Smooth muscle cell (in vitro differentiated cells): ENCODE results near the gene CABLES1. TPM values are rescaled to one million over a fixed set of nuclear protein-coding genes. Genes with fewer than 3 reads are reported as not detected.

Experiments used
- DNase-seq: peaks from one replicate; lab custom pipeline; 2025; ENCODE audit not compliant: unreplicated experiment; lab: John Stamatoyannopoulos, UW
- H2AFZ ChIP-seq: fragments of 200-600 bp; sonication (generic); 2 replicates; pipeline ENCODE4 v1.6.0; 2016; ENCODE audit warnings: antibody characterized with exemption, low read depth, mild to moderate bottlenecking
- H3F3A ChIP-seq: fragments of 200-600 bp; sonication (generic); 2 replicates; pipeline ENCODE4 v1.6.0; 2017; ENCODE audit warnings: antibody characterized with exemption, low read depth
- H3K27ac ChIP-seq: fragments of 200-600 bp; sonication (generic); 2 replicates; pipeline ENCODE4 v1.5.1; 2016; ENCODE audit warnings: low read depth, mild to moderate bottlenecking
- H3K27me3 ChIP-seq: fragments of 200-600 bp; sonication (generic); 2 replicates; pipeline ENCODE4 v1.6.1; 2016; ENCODE audit warnings: low read depth, mild to moderate bottlenecking
- H3K36me3 ChIP-seq: fragments of 200-600 bp; sonication (generic); 2 replicates; pipeline ENCODE4 v1.5.1; 2016; ENCODE audit warnings: low read depth
- H3K4me1 ChIP-seq: fragments of 200-600 bp; sonication (generic); 2 replicates; pipeline ENCODE4 v1.5.1; 2016; ENCODE audit warnings: low read depth
- H3K4me2 ChIP-seq: fragments of 200-600 bp; sonication (generic); 2 replicates; pipeline ENCODE4 v1.6.0; 2016; ENCODE audit warnings: mild to moderate bottlenecking
- H3K4me3 ChIP-seq: fragments of 200-600 bp; sonication (generic); 2 replicates; pipeline ENCODE4 v1.5.1; 2016; ENCODE audit warnings: mild to moderate bottlenecking
- H3K79me2 ChIP-seq: fragments of 200-600 bp; sonication (generic); 2 replicates; pipeline ENCODE4 v1.6.0; 2016; ENCODE audit warnings: low read depth, mild to moderate bottlenecking
- H3K9ac ChIP-seq: fragments of 200-600 bp; sonication (generic); 2 replicates; pipeline ENCODE4 v1.6.0; 2016; ENCODE audit warnings: low read depth
- H3K9me3 ChIP-seq: fragments of 200-600 bp; sonication (generic); replicated peaks from 2 replicates; pipeline ENCODE4 v1.5.1; 2016; ENCODE audit warnings: low read depth
- H4K20me1 ChIP-seq: fragments of 200-600 bp; sonication (generic); 2 replicates; pipeline ENCODE4 v1.6.0; 2016; ENCODE audit warnings: low read depth
- CTCF ChIP-seq: fragments of 200-600 bp; sonication (generic); IDR thresholded peaks from 2 replicates; pipeline ENCODE4 v1.5.1; 2017; ENCODE audit warnings: borderline replicate concordance, mild to moderate bottlenecking, antibody characterized with exemption; ENCODE audit not compliant: insufficient read depth, poor library complexity, severe bottlenecking
- WGBS: methylation state at CpG from one replicate; pipeline ENCODE4 v1.1.7; 2016; ENCODE audit warnings: low lambda C conversion rate; 5-methylcytosine and 5-hydroxymethylcytosine counted together
- polyA plus RNA-seq: library from polyadenylated mRNA; unstranded; fragments of >200 nt; fragmentation: Nextera tagmentation; extraction: Ambion mirVana; gene quantifications from 2 replicates; pipeline ENCODE4 v1.2.1, GENCODE V29; 2016
- total RNA-seq: library from RNA; depleted of rRNA; stranded (reverse); fragments of >200 nt; gene quantifications from 2 replicates; pipeline ENCODE4 v1.2.3, GENCODE V29; 2014

The CABLES1 gene
- total and polyA plus RNA-seq, 2 experiments from 2014 or later = 1.2 to 2.4 TPM

GRCh38 chr18:23165271-23166068 lies 30.2 kb downstream of the CABLES1 start:
- DNase-seq = no peak
- no peak for TF ChIP-seq CTCF
- H3K27me3 ChIP-seq = no peaks in the 10 kb centered on the region
- H2AFZ ChIP-seq = no peak overlapping the region
- no peak overlapping the region for H3K9ac ChIP-seq
- H3K4me2 ChIP-seq = no peak overlapping the region
- H3K36me3 ChIP-seq = no peaks in the 10 kb centered on the region
- H3K4me1 ChIP-seq = peaks cover 7% of the 10 kb centered on the region
- H3K9me3 ChIP-seq = no peaks in the 10 kb centered on the region
- H3K27ac ChIP-seq = no peak overlapping the region
- H4K20me1 ChIP-seq = no peaks in the 10 kb centered on the region
- H3K4me3 ChIP-seq = no peak overlapping the region
- H3F3A ChIP-seq = no peaks in the 10 kb centered on the region
- WGBS = 93% methylated on average over 9 of the region's 9 CpGs
- no peaks in the 10 kb centered on the region for H3K79me2 ChIP-seq

- TF ChIP-seq CTCF = no peak
- no peak for DNase-seq
- no peaks in the 10 kb centered on the region for H3K79me2 ChIP-seq
- peaks cover 7% of the 10 kb centered on the region for H3K4me1 ChIP-seq
- no peaks in the 10 kb centered on the region for H3K9me3 ChIP-seq
- H3K4me2 ChIP-seq = peak overlapping the region; percentile 8
- H3F3A ChIP-seq = no peaks in the 10 kb centered on the region
- H3K4me3 ChIP-seq = no peak overlapping the region
- no peak overlapping the region for H3K27ac ChIP-seq
- H3K9ac ChIP-seq = no peak overlapping the region
- WGBS = 56% methylated on average over 7 of the region's 7 CpGs
- H3K27me3 ChIP-seq = no peaks in the 10 kb centered on the region
- H2AFZ ChIP-seq = no peak overlapping the region
- H3K36me3 ChIP-seq = no peaks in the 10 kb centered on the region
- no peaks in the 10 kb centered on the region for H4K20me1 ChIP-seq
Observed at GRCh38 chr18:23166891-23167541, 31.7 kb downstream of the CABLES1 start.

- no peak for TF ChIP-seq CTCF
- WGBS = 52% methylated on average over 7 of the region's 7 CpGs
- no peaks in the 10 kb centered on the region for H4K20me1 ChIP-seq
Observed at GRCh38 chr18:23169673-23170044, 34.4 kb downstream of the CABLES1 start.

More at GRCh38 chr18:23169673-23170044, 34.4 kb downstream of the CABLES1 start:
- Histone ChIP-seq H2AFZ (no peak overlapping the region), H3K4me3 (no peak overlapping the region), H3K27me3 (no peaks in the 10 kb centered on the region), H3K79me2 (peaks cover 4% of the 10 kb centered on the region), H3K9ac (no peak overlapping the region), H3F3A (no peaks in the 10 kb centered on the region), H3K4me2 (no peak overlapping the region), H3K36me3 (no peaks in the 10 kb centered on the region), H3K27ac (no peak overlapping the region), H3K4me1 (peaks cover 7% of the 10 kb centered on the region), H3K9me3 (no peaks in the 10 kb centered on the region)
- DNase-seq = no peak
